ENCODE data around the gene LRIG1. TPM values are rescaled to one million over a fixed set of nuclear protein-coding genes. Genes with fewer than 3 reads are reported as not detected.

The LRIG1 gene
- total and polyA plus RNA-seq, 10 of the 15 experiments (the other 5 are each of a cell fraction or from before 2014, with no cell fraction given): 0.84 to 16.4 (median 8.1) TPM

DNA sequence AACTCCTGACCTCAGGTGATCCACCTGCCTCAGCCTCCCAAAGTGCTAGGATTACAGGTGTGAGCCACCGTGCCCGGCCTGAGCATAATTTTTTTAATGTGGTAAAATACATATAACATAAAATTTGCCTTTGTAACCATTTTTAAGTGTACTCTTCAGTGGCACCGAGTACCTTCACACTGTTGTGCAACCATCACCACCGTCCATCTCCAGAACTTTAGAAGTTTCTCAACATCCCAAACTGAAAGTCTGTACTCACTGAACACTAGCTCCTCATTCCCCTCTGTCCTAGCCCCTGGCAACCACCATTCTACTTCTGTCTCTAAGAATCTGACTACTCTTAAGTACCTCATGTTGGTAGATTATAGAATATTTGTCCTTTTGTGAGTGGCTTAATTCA is 35.2 kb downstream of the LRIG1 start (continued):
- TF ChIP-seq NFIC (IDR thresholded peaks at IDR 0.05; ENCODE audit: low read depth, low read length): no peak
- no peak for TF ChIP-seq CHD4 (IDR thresholded peaks at IDR 0.05)
- no peak for TF ChIP-seq CEBPB (IDR thresholded peaks at IDR 0.05; ENCODE audit: borderline replicate concordance in 1 of 2, low read depth in 2 of 2, low read length in 2 of 2)
- TF ChIP-seq HDAC6 (IDR thresholded peaks at IDR 0.05; ENCODE audit: unreplicated experiment): no peak
- TF ChIP-seq YY1 (IDR thresholded peaks at IDR 0.05; ENCODE audit: low read depth, low read length): no peak
- no peak for TF ChIP-seq ESRRA (IDR thresholded peaks at IDR 0.05; ENCODE audit: low read length)
- no peak for TF ChIP-seq ZNF687 (IDR thresholded peaks at IDR 0.05)
- no peak for TF ChIP-seq PML (IDR thresholded peaks at IDR 0.05; ENCODE audit: low read length)
- no peak for TF ChIP-seq POLR2A (IDR thresholded peaks at IDR 0.05; ENCODE audit: low read depth, low read length)
- TF ChIP-seq POLR2AphosphoS2 (IDR thresholded peaks at IDR 0.05; ENCODE audit: low read depth, low read length): no peak
- TF ChIP-seq FOXK2 (IDR thresholded peaks at IDR 0.05): no peak

- no peak for FAIRE-seq
- TF ChIP-seq KAT2A (conservative IDR thresholded peaks at IDR 0.05; ENCODE audit: control insufficient read depth, low read depth, low read length) (no peak), WRNIP1 (IDR thresholded peaks at IDR 0.05; ENCODE audit: borderline replicate concordance, low read depth, low read length) (no peak), SREBF1 (IDR thresholded peaks at IDR 0.05; ENCODE audit: low read length) (no peak), ETV6 (conservative IDR thresholded peaks at IDR 0.05 in 1 of 2, IDR thresholded peaks at IDR 0.05 in 1 of 2; ENCODE audit: borderline replicate concordance in 1 of 2, low read depth in 1 of 2) (no peak), CBX5 (IDR thresholded peaks at IDR 0.05; ENCODE audit: low read depth) (no peak), BRCA1 (IDR thresholded peaks at IDR 0.05; ENCODE audit: low read depth, low read length) (no peak), ZNF217 (IDR thresholded peaks at IDR 0.05) (no peak)
- no TSS peak for BruUV-seq (replicated peaks)
- 68% methylated on average over 3 of the region's 3 CpGs for WGBS (ENCODE audit: insufficient coverage, insufficient replicate concordance, low lambda C conversion rate, missing lambda C conversion rate)
- Histone ChIP-seq H3K27ac (ENCODE audit: control insufficient read depth, insufficient read depth) (no peak overlapping the region), H3K79me2 (ENCODE audit: control insufficient read depth, insufficient read depth, low read length) (peaks cover 10% of the 10 kb centered on the region), H3K4me2 (ENCODE audit: control insufficient read depth, insufficient read depth) (no peak overlapping the region), H3K36me3 (ENCODE audit: control insufficient read depth in 2 of 2, insufficient read depth in 2 of 2, low read length in 1 of 2) (no peaks in the 10 kb centered on the region), H3K9me3 (replicated peaks; ENCODE audit: control insufficient read depth, insufficient read depth, low read length) (no peaks in the 10 kb centered on the region; the same call in 2 of the 3 replicates), H2AFZ (ENCODE audit: control insufficient read depth, low read depth, low read length) (no peak overlapping the region), H3K9ac (ENCODE audit: control insufficient read depth, insufficient read depth, low read length) (no peak overlapping the region), H3K27me3 (replicated peaks in 1 of 2; ENCODE audit: control insufficient read depth in 2 of 2, insufficient read depth in 2 of 2, low read length in 1 of 2) (no peaks in the 10 kb centered on the region), H3K4me1 (ENCODE audit: control insufficient read depth, insufficient read depth, low read length) (peaks cover 23% of the 10 kb centered on the region), H3K4me3 (no peak overlapping the region), H4K20me1 (ENCODE audit: control insufficient read depth, insufficient read depth) (no peaks in the 10 kb centered on the region)
- POLR2A ChIA-PET: interaction anchor here (0.7 kb wide), 1 partner anchor 1873 kb away, joined by 4 read pairs; no protein-coding TSS in a partner anchor
- ATAC-seq: no peak
- SMC1A ChIA-PET (ENCODE audit: uncharacterized antibody, unreplicated experiment): no interaction called here
- no peak for DNase-seq (ENCODE audit: low read depth, low spot score)
- in situ Hi-C loops (cut with MboI): no loop called here
- CTCF ChIA-PET: no interaction called here
- RAD21 ChIA-PET (ENCODE audit: unreplicated experiment): no interaction called here
- intact Hi-C loops (cut with micrococcal nuclease; ENCODE audit: unreplicated experiment): no loop called here
Measured at GRCh38 chr3:66465034-66465433, 35.8 kb downstream of the LRIG1 start.
